ENCODE measurements around the gene AQR. TPM values are rescaled to one million over a fixed set of nuclear protein-coding genes. Genes with fewer than 3 reads are reported as not detected.
A peak's percentile ranks its signal among the peaks of the same experiment; 100 is the strongest.

The AQR gene
- total and polyA plus RNA-seq, 2 of the 13 experiments (the other 11 are each of a cell fraction or from before 2014, with no cell fraction given) = 18.7 to 31.3 TPM

DNA sequence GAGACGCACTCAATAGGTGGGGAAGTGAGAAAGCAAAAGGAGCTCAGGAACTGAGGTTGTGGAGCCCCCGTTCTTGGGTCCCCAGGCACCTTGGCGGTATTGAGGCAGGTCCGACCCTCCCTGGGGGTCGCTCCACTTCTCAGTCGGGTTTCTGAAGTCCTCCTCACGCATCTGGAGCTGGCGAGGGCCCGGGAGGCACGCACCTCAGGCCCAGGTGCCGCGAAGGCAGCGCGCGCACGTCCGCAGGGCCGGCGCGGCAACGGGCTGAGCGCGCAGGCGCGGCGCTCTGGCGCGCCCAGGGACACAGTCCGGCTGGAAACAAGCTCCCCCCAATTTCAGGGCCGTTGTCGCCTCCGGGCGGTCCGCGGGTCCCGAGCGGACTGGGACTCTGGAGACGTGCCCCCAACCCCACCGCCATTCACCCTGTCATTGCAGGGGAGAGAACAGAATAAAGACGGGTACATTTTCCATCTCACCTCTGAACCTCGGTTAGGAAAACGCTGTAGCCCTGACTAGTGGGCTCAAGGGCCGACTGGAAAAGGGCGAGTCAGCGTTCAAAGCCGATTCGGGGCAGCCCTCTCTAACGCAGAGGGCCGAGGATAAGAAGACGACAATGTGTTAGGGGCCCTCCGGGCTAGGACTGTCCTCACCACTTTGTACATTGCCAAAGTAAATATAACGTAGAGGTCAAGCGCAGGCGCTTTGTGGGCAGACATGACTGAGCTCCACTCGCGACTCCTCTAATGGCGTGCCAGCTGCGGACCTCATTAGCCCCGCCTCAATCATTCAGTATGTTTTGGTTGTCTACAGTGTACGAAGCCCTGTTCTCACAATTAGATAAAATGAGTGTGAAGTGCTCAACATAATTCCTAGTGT is 18.7 kb upstream of the AQR start, which contains the start of gene ZNF770 (continued):
- TF ChIP-seq, protein P1, sequence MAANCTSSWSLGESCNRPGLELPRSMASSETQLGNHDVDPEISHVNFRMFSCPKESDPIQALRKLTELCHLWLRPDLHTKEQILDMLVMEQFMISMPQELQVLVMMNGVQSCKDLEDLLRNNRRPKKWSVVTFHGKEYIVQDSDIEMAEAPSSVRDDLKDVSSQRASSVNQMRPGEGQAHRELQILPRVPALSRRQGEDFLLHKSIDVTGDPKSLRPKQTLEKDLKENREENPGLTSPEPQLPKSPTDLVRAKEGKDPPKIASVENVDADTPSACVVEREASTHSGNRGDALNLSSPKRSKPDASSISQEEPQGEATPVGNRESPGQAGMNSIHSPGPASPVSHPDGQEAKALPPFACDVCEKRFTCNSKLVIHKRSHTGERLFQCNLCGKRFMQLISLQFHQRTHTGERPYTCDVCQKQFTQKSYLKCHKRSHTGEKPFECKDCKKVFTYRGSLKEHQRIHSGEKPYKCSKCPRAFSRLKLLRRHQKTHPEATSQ (CRISPR knock-in tag; IDR thresholded peaks at IDR 0.05; ENCODE audit: borderline replicate concordance) = peak; percentile 84
- TF ChIP-seq MLLT10 (CRISPR knock-in tag; IDR thresholded peaks at IDR 0.05) (no peak), ZNF326 (CRISPR knock-in tag; IDR thresholded peaks at IDR 0.05; ENCODE audit: borderline replicate concordance) (no peak), GTF2F1 (IDR thresholded peaks at IDR 0.05; ENCODE audit: low read length) (peak; percentile 76; the same call in 1 of the 2 replicates), TARDBP (CRISPR knock-in tag; IDR thresholded peaks at IDR 0.05) (peak; percentile 89), HOXA9 (CRISPR knock-in tag; IDR thresholded peaks at IDR 0.05; ENCODE audit: borderline replicate concordance) (no peak), ZNF234 (CRISPR knock-in tag; conservative IDR thresholded peaks at IDR 0.05) (peak; percentile 77), RFX1 (IDR thresholded peaks at IDR 0.05) (no peak), FOSL1 (CRISPR knock-in tag; IDR thresholded peaks at IDR 0.05; ENCODE audit: borderline replicate concordance) (0 out of 2 replicates have a peak, but pooled peaks have one; percentile 33), ZNF557 (CRISPR knock-in tag; IDR thresholded peaks at IDR 0.05) (0 out of 2 replicates have a peak, but pooled peaks have one; percentile 72), SMC3 (IDR thresholded peaks at IDR 0.05; ENCODE audit: low read length) (no peak), PPARG (CRISPR knock-in tag; conservative IDR thresholded peaks at IDR 0.05) (no peak), PHF8 (CRISPR knock-in tag; IDR thresholded peaks at IDR 0.05) (peak; percentile 98), ETV5 (CRISPR knock-in tag; IDR thresholded peaks at IDR 0.05; ENCODE audit: borderline replicate concordance) (peak; percentile 41; the same call in 1 of the 2 replicates), SMYD3 (CRISPR knock-in tag; IDR thresholded peaks at IDR 0.05) (no peak), REL (CRISPR knock-in tag; conservative IDR thresholded peaks at IDR 0.05) (0 out of 2 replicates have a peak, but pooled peaks have one; percentile 36)
- TF ChIP-seq, protein P2, sequence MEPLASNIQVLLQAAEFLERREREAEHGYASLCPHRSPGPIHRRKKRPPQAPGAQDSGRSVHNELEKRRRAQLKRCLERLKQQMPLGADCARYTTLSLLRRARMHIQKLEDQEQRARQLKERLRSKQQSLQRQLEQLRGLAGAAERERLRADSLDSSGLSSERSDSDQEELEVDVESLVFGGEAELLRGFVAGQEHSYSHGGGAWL (CRISPR knock-in tag; IDR thresholded peaks at IDR 0.05) = peak; percentile 53; the same call in 1 of the 2 replicates
- TF ChIP-seq, protein P3, sequence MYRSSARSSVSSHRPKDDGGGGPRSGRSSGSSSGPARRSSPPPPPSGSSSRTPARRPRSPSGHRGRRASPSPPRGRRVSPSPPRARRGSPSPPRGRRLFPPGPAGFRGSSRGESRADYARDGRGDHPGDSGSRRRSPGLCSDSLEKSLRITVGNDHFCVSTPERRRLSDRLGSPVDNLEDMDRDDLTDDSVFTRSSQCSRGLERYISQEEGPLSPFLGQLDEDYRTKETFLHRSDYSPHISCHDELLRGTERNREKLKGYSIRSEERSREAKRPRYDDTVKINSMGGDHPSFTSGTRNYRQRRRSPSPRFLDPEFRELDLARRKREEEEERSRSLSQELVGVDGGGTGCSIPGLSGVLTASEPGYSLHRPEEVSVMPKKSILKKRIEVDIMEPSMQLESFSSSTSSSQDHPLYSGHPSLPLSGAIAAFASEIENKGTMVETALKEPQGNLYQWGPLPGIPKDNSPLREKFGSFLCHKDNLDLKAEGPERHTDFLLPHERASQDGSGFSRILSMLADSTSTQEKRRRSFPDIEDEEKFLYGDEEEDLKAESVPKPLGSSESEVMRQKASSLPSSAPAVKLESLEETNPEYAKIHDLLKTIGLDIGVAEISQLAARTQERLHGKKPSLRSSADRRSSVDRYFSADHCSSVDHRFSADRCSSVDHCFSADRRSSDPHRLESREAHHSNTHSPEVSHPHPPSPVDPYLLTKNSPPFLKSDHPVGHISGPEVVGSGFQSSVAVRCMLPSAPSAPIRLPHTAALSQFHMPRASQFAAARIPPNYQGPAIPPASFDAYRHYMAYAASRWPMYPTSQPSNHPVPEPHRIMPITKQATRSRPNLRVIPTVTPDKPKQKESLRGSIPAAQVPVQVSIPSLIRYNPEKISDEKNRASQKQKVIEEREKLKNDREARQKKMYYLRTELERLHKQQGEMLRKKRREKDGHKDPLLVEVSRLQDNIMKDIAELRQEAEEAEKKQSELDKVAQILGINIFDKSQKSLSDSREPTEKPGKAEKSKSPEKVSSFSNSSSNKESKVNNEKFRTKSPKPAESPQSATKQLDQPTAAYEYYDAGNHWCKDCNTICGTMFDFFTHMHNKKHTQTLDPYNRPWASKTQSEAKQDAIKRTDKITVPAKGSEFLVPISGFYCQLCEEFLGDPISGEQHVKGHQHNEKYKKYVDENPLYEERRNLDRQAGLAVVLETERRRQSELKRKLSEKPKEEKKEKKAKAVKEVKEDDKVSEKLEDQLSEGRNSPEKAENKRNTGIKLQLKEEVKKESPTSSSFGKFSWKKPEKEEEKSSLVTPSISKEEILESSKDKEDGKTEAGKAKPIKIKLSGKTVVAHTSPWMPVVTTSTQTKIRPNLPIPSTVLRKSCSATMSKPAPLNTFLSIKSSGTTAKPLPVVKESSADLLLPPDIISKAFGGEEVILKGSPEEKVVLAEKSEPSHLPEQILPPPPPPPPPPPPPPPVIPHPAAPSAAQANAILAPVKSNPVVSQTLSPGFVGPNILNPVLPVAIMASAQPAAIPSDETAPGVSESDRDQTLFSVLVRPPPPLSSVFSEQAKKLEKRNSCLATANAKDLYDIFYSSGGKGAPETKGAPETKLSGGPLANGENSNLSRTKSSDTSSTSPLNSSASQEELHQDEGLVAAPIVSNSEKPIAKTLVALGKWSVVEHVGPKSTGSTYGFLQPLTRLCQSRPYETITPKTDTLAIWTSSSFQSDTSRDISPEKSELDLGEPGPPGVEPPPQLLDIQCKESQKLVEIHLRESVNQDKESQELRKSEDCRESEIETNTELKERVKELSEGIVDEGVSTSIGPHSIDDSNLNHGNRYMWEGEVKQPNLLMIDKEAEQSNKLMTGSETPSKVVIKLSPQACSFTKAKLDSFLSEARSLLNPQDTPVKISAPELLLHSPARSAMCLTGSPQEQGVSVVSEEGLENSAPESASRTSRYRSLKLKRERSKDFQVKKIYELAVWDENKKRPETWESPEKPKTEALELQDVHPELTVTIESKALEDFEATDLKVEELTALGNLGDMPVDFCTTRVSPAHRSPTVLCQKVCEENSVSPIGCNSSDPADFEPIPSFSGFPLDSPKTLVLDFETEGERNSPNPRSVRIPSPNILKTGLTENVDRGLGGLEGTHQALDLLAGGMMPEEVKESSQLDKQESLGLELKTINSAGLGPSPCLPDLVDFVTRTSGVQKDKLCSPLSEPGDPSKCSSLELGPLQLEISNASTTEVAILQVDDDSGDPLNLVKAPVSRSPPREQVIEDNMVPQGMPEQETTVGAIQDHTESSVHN (CRISPR knock-in tag; IDR thresholded peaks at IDR 0.05) = peak; percentile 70; the same call in 1 of the 2 replicates
- TF ChIP-seq, protein P4, sequence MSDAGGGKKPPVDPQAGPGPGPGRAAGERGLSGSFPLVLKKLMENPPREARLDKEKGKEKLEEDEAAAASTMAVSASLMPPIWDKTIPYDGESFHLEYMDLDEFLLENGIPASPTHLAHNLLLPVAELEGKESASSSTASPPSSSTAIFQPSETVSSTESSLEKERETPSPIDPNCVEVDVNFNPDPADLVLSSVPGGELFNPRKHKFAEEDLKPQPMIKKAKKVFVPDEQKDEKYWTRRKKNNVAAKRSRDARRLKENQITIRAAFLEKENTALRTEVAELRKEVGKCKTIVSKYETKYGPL (CRISPR knock-in tag; IDR thresholded peaks at IDR 0.05) = 0 out of 2 replicates have a peak, but pooled peaks have one; percentile 53
